ENCODE measurements around the gene ABCB8. TPM values are rescaled to one million over a fixed set of nuclear protein-coding genes. Genes with fewer than 3 reads are reported as not detected.

Gene ABCB8
- total RNA-seq, 1 donor from 2014 or later: 17.4 TPM

DNA sequence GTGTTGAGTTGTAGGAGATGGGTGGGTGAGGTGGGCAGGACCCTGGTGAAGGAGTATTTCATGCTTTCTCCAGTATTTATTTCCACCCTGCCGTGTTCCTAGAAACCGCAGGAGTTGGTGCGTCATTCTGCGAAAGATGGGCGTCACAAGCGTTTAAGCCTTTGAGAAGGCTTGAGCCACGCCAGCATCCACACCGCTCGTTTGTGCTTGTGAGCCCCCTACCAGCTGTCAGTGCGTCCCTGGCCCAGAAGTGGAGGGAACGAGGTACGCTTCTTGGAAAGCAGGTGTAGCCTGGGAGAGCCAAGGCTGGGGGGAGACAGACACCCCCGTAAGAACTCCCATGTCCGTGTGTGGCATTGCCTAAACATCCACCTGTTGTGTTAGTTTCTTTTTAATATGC is 63.7 kb downstream of the ABCB8 start:
- Mint-ChIP-seq H3K4me1 (ENCODE audit: unreplicated experiment) (peaks cover 56% of the 10 kb centered on the region), H3K36me3 (ENCODE audit: low read depth, unreplicated experiment) (peaks cover 16% of the 10 kb centered on the region), H3K27me3 (ENCODE audit: unreplicated experiment) (peaks cover 23% of the 10 kb centered on the region), H3K9me3 (ENCODE audit: unreplicated experiment) (no peaks in the 10 kb centered on the region), H3K4me3 (ENCODE audit: unreplicated experiment) (peak overlapping the region; percentile 83), H3K27ac (ENCODE audit: unreplicated experiment) (no peak overlapping the region)
- DNase-seq (ENCODE audit: low spot score): no peak
- TF ChIP-seq, protein P1, sequence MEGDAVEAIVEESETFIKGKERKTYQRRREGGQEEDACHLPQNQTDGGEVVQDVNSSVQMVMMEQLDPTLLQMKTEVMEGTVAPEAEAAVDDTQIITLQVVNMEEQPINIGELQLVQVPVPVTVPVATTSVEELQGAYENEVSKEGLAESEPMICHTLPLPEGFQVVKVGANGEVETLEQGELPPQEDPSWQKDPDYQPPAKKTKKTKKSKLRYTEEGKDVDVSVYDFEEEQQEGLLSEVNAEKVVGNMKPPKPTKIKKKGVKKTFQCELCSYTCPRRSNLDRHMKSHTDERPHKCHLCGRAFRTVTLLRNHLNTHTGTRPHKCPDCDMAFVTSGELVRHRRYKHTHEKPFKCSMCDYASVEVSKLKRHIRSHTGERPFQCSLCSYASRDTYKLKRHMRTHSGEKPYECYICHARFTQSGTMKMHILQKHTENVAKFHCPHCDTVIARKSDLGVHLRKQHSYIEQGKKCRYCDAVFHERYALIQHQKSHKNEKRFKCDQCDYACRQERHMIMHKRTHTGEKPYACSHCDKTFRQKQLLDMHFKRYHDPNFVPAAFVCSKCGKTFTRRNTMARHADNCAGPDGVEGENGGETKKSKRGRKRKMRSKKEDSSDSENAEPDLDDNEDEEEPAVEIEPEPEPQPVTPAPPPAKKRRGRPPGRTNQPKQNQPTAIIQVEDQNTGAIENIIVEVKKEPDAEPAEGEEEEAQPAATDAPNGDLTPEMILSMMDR (IDR thresholded peaks at IDR 0.05; ENCODE audit: unreplicated experiment): no peak

DNA sequence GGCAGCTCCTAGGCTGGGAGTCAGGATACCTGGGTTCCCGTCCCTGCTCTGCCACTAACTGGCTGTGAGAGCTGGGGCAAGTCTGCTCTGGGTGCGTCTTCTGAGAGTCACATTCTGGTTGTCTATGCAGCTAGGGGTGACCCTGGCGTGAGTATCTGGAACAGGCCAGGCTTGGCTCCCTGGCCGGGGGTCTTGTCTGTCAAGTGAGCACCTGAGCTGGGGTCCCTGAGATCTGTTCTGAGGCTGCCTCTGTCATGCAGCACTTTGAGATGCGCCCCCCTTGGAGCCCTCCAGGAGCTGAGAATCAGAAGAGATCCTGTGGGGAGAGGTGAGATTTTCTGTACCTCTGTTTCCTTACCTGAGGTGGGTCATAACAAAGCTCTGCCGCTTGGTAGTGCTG is 65.5 kb downstream of the ABCB8 start:
- DNase-seq (ENCODE audit: low spot score): no peak
- H3K9me3 Mint-ChIP-seq (ENCODE audit: unreplicated experiment): no peaks in the 10 kb centered on the region
- no peak overlapping the region for H3K27ac Mint-ChIP-seq (ENCODE audit: unreplicated experiment)
- H3K4me1 Mint-ChIP-seq (ENCODE audit: unreplicated experiment): peaks cover 57% of the 10 kb centered on the region
- no peak overlapping the region for H3K4me3 Mint-ChIP-seq (ENCODE audit: unreplicated experiment)
- peaks cover 18% of the 10 kb centered on the region for H3K36me3 Mint-ChIP-seq (ENCODE audit: low read depth, unreplicated experiment)
- H3K27me3 Mint-ChIP-seq (ENCODE audit: unreplicated experiment): peaks cover 25% of the 10 kb centered on the region
- TF ChIP-seq, protein P1 (IDR thresholded peaks at IDR 0.05; ENCODE audit: unreplicated experiment): no peak

DNA sequence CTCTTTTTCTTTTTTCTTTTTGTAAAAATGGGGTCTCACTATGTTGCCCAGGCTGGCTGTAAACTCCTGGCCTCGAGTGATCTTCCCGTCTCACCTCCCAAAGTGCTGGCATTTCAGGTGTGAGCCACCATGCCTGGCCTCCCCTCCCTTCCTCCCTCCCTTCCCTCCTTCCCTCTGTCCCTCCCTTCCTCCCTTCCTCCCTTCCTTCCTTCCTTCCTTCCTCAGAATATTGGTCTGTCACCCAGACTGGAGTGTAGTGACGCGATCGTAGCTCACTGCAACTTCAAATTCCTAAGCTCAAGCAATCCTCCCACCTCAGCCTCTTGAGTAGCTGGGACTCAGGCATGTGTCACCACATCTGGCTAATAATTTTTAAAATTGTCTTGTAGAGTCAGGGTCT is 66.4 kb downstream of the ABCB8 start:
- H3K4me3 Mint-ChIP-seq (ENCODE audit: unreplicated experiment): peak overlapping the region; percentile 51
- H3K9me3 Mint-ChIP-seq (ENCODE audit: unreplicated experiment): no peaks in the 10 kb centered on the region
- peaks cover 16% of the 10 kb centered on the region for H3K27me3 Mint-ChIP-seq (ENCODE audit: unreplicated experiment)
- H3K36me3 Mint-ChIP-seq (ENCODE audit: low read depth, unreplicated experiment): peaks cover 15% of the 10 kb centered on the region
- no peak for DNase-seq (ENCODE audit: low spot score)
- peaks cover 53% of the 10 kb centered on the region for H3K4me1 Mint-ChIP-seq (ENCODE audit: unreplicated experiment)
- TF ChIP-seq, protein P1 (IDR thresholded peaks at IDR 0.05; ENCODE audit: unreplicated experiment): no peak
- H3K27ac Mint-ChIP-seq (ENCODE audit: unreplicated experiment): no peak overlapping the region

DNA sequence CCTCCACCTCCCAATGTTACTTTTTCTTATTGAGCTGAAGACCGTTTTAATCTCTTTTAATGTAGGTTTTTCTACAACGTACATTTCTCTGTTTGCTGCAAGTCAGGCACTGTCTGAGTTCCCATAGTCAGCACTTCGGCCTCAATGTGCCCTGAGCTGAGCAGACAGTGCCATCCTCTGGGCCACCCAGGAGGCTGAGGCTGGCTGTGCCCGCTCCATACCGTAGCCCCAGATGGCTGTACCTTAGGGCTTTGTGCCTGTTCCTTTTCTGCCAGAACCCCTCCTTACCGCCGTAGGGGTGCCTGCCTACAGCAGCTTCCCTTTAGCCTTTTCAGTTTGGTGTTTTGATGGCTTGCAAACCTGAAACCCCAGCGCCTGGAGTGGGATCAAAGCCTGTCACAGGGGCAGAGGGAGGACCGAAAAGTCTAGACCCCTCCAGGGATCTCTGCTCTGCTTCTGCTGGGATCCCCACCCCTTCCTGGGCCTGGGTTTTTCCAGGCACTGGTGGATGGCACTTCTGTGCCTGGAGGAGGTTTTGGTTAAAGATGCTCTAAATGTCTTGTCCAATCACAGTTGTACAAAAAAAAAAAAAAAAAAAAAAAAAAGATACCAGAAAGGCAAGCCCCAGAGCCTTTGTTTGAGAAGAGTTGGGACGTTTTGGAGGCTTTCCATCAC is 67.0 kb downstream of the ABCB8 start:
- H3K4me3 Mint-ChIP-seq (ENCODE audit: unreplicated experiment): no peak overlapping the region
- no peak overlapping the region for H3K27ac Mint-ChIP-seq (ENCODE audit: unreplicated experiment)
- H3K27me3 Mint-ChIP-seq (ENCODE audit: unreplicated experiment): peaks cover 15% of the 10 kb centered on the region
- H3K36me3 Mint-ChIP-seq (ENCODE audit: low read depth, unreplicated experiment): peaks cover 15% of the 10 kb centered on the region
- peaks cover 51% of the 10 kb centered on the region for H3K4me1 Mint-ChIP-seq (ENCODE audit: unreplicated experiment)
- no peaks in the 10 kb centered on the region for H3K9me3 Mint-ChIP-seq (ENCODE audit: unreplicated experiment)
- DNase-seq (ENCODE audit: low spot score): no peak
- TF ChIP-seq, protein P1 (IDR thresholded peaks at IDR 0.05; ENCODE audit: unreplicated experiment): no peak

DNA sequence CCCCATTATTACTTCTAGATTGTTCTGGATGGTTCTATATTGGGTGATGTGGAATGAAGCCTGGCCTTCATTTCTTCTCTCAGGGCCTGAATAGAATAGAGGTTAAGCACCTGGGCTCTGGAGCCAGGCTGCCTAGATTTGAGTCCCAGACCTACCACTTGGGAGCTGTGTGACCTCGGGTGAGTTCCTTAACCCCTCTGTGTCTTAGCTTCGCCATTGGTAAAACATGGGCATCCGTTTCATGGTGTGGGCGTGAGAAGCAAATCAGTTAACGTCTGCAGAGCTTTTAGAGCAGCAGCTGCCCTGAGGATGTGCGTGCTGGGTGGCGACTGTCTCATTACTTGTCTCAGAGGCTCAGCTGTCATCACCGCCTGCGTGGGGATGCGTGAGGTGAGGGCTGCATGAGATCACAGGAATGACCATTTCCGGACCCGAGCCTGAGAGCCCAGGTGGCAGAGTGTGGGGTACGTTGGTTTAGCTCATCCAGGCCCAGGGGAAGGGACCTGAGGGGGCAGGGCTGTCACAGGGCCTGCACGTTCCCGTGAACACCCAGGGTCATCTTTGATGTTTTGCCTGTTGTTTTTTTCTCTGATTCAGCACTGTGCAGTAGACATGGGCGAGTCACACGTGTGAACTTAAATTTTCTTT is 67.7 kb downstream of the ABCB8 start:
- no peak for DNase-seq (ENCODE audit: low spot score)
- Mint-ChIP-seq H3K4me1 (ENCODE audit: unreplicated experiment) (peaks cover 48% of the 10 kb centered on the region), H3K9me3 (ENCODE audit: unreplicated experiment) (no peaks in the 10 kb centered on the region), H3K27ac (ENCODE audit: unreplicated experiment) (no peak overlapping the region), H3K27me3 (ENCODE audit: unreplicated experiment) (peaks cover 11% of the 10 kb centered on the region), H3K36me3 (ENCODE audit: low read depth, unreplicated experiment) (peaks cover 15% of the 10 kb centered on the region), H3K4me3 (ENCODE audit: unreplicated experiment) (no peak overlapping the region)
- TF ChIP-seq, protein P1 (IDR thresholded peaks at IDR 0.05; ENCODE audit: unreplicated experiment): no peak
